Stimulated activated CD8-positive, alpha-beta memory T cell treated with anti-CD3 and anti-CD28 coated beads, Interleukin-2, amount 100 ng/mL, for 1 hour (primary cell): ENCODE measurements around the gene CELSR1.

Experiments used
- DNase-seq, 2 donors: peaks; one replicate each; pipeline ENCODE4 v3.0.0-alpha.2; 2020; ENCODE audit warnings: low read depth in 2 of 2

The CELSR1 gene, protein sequence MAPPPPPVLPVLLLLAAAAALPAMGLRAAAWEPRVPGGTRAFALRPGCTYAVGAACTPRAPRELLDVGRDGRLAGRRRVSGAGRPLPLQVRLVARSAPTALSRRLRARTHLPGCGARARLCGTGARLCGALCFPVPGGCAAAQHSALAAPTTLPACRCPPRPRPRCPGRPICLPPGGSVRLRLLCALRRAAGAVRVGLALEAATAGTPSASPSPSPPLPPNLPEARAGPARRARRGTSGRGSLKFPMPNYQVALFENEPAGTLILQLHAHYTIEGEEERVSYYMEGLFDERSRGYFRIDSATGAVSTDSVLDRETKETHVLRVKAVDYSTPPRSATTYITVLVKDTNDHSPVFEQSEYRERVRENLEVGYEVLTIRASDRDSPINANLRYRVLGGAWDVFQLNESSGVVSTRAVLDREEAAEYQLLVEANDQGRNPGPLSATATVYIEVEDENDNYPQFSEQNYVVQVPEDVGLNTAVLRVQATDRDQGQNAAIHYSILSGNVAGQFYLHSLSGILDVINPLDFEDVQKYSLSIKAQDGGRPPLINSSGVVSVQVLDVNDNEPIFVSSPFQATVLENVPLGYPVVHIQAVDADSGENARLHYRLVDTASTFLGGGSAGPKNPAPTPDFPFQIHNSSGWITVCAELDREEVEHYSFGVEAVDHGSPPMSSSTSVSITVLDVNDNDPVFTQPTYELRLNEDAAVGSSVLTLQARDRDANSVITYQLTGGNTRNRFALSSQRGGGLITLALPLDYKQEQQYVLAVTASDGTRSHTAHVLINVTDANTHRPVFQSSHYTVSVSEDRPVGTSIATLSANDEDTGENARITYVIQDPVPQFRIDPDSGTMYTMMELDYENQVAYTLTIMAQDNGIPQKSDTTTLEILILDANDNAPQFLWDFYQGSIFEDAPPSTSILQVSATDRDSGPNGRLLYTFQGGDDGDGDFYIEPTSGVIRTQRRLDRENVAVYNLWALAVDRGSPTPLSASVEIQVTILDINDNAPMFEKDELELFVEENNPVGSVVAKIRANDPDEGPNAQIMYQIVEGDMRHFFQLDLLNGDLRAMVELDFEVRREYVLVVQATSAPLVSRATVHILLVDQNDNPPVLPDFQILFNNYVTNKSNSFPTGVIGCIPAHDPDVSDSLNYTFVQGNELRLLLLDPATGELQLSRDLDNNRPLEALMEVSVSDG (N-terminal part only)

DNA sequence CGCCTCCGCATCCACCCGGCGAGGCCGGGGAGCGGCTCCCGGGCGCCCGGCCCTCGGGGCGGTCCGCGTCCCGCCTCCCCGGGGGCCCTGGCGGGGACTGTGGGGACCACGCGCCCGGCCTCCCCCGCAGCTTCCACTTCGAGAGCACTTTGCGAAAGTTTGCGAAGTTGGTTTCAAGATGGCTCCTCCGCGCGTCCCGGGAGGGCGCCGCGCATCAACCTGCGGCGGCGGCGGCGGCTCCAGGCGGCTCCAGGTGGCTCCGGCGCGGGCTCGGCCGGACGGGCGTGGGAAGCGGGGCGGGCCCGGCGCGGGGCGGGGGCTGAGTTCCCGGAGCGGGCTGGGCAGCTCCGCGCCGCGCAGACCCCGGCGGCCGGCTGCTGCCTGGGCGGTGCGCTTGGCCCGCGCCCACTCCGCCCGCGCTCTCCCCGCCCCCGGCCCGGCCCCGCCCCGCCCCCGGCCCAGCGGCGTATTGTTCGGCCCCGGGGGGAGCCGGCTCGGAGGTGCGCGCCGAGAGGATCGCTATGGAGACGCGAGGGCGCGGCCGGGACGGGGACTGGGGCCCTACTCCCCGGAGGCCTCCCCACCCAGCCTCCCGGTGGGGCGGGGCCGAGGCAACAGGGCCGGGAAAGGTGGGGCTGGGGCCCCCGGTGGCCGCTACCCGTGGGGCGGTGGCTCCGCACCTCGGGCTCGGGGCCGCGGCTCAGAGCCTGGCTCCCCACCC, at the start of gene CELSR1:
CELSR1 (minus strand) TSS at position 396 of the 721 bp plus-strand sequence. CDS start 450 bp downstream, outside the sequence.
- DNase-seq: no peak

DNA sequence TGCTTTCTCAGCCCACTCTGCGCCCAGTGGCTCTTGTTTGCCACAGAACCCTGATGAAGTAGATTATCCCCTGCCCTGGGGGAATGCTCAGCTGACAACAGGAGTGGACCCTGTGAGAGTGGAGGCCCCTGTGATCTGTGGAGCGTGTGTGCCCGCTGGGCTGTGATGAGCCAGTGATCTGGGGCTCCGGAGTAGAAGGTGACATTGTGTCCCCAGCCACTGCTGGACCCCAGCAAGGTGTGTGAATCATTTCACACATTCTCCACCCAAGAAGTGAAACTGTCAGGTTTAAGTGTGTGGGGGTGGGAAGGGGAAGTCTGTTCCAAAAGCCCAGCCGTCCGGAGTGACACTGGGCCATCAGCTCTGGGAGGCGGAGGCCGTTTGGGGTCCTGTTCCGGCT, 49.6 kb upstream of the CELSR1 start:
- DNase-seq: no peak

DNA sequence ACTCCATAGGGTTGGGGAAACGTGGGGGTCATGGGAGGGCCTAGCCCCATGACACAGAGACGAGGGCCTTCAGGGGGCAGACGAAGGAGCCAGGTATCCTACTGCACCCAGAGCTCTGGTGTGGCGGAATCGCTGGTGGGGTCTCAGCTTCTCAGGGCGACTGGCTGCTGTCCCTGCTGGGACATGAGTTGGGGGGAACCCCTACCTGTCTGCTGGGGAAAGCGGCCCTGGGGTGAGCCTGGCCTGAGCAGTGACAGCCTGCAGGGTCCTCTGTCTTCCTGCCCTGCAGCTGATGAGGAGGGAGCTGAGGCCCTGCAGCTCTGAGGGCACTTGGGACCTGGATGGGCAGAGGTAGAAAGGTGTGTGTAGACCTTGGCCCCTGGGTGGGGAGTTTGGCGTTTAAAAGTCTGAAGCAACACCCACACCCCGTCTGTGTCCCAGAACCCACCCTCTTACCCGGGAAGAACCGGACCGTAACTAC, 49.2 kb upstream of the CELSR1 start:
- no peak for DNase-seq

DNA sequence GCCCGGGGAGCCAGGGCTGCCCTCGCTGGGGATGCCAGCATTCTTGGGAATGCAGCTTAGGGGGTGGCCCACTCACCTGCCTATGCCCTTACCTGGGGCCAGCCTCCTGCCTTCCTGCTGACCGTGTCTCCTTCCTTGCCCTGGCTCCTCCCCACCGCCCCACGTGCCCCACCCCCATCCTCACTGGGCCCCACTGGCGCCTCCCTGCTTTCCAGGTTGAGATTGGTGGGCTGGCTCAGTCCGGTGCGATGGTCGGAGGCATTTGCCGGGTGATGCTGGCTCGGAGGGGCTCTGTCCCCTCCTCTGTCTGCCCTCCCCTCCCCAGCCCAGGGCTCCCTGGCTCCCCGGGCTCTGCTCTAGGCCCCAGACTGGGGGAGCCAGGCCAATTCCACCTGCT, 48.7 kb upstream of the CELSR1 start:
- no peak for DNase-seq

DNA sequence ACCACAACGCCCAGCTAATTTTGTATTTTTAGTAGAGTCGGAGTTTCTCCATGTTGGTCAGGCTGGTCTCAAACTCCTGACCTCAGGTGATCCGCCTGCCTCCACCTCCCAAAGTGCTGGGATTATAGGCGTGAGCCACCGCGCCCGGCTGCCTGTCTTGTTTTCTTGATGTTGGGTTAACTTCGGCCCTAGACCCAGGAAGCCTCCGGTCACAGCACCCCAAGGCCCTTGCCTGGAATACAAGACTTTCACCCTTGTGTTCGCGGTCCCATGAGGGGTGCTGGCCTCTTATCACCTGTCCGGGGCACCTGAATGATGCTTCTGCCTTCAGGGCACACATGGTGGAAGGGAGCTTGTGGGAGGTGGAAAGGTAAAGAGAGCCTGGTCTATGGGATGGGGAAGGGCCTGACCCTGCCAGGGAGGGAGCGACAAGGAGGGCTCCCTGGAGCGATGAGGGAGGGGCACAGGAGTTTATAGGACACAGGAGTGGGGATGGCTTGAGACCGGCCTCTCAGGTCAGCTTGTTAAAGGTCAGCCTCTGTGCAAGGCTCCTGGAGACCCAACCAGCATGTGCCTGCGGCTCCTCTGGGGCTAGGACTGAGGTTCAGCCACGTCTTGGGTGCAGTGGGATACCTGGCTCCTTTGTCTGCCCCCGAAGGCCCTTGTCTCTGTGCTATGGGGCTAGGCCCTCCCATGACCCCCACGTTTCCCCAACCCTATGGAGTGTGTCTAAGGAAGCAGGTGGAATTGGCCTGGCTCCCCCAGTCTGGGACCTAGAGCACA, 48.1 kb upstream of the CELSR1 start:
- DNase-seq: no peak

DNA sequence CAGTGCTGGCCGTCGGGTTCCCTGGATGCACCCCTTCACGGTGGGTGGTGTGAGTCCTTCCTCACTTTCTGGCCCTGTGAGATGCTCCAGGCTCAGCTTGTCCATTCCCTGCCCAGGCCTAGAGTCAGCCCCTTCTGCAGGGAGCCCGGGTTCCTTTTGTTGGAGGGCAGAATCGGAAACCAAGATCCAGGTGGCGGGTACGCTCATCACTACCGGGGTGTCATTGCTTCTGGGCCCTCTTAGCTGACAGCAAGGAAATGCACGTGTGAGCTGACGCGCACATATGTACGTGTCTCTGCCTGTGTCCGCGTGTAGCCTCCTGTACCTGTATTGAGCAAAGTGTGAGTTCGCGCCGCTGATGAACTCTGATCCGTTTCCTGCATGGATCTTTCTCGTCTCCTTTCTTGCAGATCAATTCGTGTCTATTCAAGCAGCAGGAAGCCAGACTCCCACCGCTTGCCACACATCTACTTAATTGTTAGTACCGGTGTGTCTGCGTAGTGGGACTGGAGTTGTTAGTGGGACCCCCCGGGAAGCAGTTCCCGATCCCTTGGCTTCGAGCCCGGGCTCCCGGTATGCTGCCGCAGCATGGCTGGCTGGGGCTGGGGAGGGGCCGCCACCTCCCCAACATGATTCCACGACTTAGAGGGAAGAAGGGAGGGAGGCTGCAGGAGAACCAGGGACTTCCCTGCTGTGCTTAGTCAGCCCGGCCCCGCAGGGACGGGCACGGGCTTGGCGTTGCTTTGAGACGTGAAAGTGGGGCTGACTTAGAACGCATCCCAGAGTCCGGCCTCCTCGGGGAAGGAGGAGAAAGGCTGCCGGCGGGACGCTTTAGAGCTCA, 46.9 kb upstream of the CELSR1 start:
- no peak for DNase-seq

DNA sequence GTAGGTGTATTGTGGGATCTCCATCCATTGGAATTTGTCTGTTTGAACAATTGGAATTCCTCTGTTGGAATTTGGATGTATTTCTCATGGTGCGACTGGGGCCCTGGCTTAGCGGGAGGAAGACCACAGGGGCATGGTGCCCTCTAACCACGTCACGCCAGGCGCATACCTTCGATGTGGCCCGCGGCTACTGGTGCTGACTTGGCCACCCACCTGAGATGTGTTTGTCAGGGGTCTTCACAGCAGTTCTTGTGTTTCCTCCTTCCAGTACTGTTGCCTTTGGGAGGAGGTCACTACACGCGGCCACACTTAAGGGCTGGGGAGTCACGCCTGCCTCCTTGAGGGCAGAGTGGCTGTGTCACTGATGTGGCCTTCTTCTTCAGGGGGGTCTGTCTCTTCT, 46.2 kb upstream of the CELSR1 start:
- no peak for DNase-seq

DNA sequence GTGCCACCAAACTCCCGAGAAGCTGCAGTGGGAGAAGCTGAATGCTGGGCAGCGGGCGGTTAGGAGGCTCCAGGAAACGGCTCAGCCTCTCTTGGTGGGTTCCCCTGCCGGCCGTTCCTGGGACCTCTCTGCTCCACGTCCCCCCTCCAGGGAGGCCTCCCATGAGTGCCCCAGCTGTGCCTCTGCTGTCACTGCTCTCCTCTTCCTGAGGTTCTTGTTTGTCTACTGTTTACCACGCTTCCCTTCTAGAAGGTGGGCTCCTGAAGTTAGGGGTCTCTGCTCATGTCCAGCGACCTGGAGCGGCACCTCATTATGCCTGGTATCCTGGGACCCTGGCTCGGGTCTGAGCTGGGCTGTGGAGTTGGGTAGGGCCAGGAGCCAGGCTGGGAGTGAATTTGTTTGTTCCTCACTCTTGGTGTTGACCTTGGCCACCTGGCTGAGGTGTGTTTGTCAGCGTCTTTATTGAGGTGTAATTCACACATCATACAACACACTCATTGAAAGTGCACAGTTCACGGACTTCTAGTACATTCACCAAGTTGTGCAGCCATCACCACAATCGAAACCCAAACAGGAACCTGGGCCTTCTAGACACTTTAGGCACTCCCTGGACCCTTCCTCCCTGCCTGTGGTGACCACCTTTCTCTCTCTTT, 45.0 kb upstream of the CELSR1 start:
- DNase-seq: no peak

DNA sequence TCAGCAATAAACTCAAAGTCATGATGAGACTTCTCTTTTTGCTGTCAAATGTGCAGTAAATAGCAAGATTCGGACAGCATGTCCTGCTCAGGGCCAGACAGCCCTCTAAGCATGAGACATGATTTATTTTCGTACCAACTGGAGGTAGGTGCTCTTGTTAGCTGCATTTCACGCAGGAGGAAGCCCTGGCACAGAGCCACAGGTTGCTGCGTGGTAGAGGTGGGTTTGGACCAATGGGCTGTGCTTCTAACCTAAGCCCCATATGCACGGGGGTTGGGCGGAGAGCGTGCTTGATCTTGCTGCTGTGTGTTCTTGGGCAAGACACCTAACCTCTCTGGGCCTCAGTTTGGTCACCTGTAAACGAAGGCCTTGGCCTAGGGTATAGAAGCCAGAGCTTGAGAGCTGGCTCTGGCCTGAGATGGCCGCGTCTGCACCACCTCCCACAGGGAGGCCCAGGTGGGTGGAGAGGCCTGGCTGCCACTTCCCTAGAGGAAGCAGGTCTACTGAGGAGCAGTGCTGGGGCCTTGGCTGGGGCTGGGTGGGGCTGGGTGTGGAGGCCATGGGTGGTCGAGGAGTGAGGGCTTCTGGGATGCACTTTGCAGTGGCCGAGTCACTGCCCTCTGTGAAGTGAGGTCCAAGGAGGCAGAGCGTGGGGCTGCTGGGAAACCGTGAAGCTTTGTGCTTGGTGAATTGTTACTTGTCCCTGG, 44.3 kb upstream of the CELSR1 start:
- no peak for DNase-seq

DNA sequence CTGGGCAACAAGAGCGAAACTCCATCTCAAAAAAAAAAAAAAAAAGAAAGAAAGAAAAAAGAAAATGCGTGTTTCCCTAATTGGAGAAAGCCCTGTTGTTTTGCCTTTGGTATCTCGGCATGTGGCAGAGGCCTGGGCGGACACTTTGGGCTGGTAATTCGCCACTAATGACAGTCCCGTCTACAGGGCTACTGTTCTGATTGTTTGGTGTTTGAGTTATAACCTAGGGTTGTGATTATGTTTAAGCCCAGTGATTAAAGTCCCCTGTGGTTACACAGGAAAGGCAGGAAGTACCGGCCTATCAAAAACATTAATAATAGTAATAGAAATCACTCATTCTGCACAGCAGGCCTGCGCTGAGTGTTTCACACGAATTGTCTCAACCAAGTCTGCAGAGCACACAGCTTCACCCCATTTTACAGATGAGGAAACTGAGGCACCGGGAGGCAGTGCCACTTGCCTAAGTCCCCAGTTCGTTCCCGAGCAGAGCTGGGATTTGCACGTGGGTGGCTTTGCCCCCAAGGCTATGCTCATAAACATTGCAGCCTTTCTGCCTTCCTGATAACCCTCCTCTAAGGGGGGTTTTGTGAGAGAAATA, 43.6 kb upstream of the CELSR1 start:
- DNase-seq: no peak

DNA sequence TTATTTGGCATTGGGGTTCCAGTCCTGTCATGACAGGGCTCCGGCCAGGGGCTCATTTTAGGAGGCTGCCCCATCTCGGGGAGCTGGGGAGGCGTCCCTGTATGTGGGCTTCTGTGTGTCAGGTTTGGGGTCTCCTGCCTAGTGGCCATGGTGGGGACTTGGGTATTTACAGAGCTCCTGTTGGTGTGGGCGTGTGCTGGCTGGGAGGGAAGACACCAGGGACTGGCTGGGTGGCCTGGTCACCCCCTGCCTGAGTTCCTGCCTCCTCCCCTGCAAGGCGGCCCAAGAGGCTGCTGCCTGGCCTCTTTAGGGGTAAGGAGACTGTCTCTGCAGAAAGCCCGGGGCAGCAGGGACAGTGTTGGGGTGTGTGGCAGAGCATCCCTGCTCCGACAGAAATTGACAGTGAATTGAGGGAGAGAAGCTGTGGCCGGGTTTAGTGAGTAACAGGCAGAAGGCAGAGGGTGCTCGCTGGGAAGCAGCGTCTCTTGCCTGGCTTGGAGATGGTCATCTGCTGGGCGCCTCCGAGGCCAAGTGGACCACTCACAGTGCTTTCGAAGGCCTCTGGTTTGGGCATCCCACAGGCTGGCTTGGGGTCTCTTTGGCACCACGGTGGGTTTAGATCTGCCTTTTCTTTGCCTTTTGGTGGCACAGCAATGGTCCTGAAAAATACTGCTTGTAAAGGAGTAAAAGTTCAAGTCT, 42.5 kb upstream of the CELSR1 start:
- DNase-seq: no peak

DNA sequence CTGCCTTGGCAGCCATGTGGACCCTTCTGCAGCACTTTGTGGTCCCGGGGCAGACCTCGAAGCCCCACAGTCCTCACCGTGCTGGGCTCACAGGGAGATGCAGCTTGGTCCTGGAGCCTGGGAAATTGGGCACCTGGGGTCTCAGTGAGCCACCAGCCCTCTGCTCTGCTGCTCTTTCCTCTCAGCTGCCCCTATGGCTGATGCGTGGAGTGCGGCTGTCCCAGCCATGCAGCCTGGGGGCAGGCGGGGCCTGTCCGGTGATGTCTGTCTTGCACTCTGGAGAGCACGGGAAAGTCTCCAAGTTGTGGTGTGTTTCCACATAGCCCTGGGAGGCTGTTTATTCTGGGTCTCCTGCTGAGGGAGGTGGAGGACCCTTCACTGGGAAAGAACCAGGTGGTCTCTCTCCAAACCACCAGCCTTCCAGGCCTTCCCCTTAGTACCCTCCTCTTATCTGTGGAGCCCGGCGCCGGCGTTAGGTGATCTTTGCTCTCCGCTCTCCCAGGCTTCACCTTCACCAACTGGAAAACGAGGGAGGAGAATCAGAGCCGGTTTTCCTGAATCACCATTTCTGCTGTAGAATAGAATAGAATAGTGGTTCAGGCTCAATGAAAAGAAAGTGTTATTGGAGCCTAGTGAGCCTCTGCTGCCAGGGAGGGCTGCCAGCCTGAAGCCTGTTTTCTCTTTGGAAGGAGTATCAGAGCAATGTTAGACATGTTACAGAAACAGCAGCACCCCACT, 41.6 kb upstream of the CELSR1 start:
- no peak for DNase-seq

DNA sequence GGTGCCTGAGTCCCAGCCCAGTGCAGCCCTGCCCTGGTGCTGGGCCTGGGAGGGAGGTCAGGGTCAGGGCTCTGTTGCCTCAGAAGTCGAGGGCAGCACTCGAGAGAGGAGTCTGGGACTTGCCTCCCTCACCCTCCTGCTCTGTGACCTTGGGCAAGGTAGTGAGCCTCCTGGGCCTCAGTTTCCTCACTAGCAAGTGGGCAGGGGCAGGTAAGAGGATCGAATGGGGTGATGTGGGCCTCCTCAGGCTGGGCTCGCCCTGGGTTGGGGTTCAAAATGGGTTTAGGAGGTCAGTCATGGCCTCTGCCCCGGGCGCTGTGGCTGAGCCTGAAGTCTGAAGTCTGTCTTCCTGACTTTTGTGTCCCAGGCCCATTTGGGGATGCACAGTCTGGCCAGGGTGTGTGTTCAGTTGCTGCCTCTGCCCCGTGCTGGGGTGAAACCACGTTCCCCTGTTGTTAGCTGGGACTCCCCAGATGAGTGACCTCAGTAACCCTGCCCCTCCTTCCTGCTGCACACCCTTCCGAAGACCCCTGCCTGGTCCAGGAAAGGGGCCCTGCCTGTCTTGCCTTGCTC, 40.9 kb upstream of the CELSR1 start:
- no peak for DNase-seq

DNA sequence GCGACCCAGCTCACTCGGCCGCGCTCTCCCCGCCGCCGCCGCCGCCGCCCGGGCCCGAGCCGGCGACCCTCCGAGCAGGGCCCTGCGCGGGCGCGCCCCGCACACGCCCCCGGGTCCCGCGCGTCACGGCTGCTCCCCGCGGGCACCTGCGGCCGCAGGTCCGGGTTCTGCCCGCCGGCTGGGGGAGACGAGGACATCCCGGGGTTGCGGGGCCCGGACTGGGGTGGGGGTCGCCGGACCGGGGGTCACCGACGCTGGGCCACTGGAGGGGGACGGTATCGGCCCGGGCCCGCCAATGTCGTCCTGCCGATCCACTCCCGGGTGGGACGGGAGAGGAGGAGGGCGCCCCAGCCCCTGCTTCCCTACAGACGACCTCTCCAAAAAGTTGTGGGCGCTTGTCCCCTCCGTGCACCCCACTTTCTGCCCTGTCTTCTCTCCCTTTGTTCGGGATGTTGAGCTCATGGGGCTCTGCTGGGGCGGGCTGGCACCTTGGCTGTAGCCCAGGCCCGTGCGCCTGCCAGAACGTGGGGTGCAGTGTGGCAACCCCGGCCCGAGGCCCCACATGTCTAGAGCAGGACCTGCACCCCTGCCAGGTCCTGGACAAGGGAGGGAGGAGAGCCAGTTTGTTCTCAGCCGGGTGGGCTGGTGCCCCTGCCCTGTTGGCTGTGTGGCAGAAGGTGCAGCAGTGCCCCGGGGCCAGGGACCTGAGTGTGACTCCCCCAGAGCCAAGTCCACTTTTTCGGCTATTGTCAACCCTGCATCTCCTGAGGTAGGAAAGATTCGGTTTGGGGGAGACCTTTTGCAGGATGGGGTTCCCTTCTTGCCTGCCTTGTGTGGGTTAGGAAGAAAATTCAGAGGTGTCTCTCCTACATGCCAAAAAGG, 40.2 kb upstream of the CELSR1 start:
- DNase-seq: no peak
